SW 1271 (cell line): ENCODE results near the gene CD48.

Experiments used
- DNase-seq, 2 experiments: peaks; one replicate each; lab custom pipeline; 2025; lab: John Stamatoyannopoulos, UW

The CD48 gene

DNA sequence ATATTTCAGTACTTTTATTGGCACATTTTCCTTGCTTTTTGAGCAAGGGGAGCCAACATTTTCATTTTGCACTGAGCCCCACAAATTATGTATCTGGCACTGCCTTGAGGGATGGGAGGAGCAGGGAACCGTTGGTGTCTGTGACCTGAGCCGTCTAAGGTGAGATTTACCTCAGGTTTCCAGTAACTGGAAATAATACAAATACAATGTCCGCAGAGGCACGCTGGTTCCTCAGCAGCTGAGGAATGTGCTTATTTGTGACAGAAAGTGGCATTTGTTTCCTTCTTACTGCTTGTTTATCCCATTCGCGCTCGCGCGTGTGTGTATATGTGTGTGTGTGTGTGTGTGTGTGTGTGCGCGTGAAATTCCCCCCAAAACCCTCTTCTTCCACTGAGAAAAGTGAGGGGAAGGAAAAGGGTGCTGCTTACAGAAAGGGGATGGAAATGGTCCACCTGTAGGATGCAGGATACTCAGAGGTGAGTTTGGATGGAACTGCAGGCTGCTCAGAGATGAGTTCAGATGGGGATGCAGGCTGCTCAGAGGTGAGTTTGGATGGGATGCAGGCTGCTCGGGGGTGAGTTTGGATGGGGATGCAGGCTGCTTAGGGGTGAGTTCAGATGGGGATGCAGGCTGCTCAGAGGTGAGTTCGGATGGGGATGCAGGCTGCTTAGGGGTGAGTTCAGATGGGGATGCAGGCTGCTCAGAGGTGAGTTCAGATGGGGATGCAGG lies 34.6 kb downstream of the CD48 start:
- no peak for DNase-seq

- DNase-seq: peak in 1 of 2 experiments; percentile 40
These were observed 35.8 kb downstream of the CD48 start for GRCh38 chr1:160675641-160676410.

DNA sequence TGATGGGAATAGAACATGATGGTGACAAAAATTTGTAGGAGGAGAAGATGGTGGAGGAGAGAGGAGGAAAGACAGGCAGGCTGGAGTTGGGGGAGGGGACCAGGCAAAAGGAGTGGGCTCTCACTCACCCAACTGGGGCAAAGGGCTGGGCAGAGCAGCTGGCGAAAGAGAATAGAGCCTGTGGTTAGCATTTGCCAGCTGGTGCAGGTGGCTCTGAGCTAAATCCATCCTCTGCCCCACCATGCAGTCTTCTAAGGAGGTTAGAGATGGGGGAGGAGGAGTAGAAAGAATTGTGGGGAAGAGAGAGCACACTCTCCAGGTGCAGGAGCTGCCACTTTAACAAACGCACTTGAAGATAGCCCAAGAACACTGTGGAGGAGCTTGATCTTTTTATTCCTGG lies 37.2 kb downstream of the CD48 start:
- no peak for DNase-seq

GRCh38 chr1:160672789-160673695 lies 38.6 kb downstream of the CD48 start:
- no peak for DNase-seq

- no peak for DNase-seq
These were observed 39.8 kb downstream of the CD48 start for GRCh38 chr1:160671603-160672517.

DNA sequence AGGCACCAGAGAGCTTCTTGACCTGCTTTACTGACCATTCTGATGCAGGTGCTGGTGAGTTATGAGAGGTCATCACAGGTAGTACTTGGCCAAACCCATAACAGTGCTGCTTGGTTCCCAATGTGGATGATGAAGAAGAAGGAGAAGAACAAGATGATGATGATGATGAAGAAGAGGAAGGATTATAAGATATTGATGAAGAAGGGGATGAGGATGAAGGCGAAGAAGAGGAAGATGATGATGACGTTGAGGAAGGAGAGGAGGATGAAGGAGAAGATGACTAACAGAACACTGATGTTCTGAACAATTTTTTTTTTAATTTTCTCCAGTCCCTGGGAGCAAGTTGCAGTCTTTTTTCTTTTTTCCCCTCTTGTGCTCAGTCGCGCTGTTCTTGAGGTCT lies 40.9 kb downstream of the CD48 start:
- no peak for DNase-seq

- no peak for DNase-seq
These were observed 41.8 kb downstream of the CD48 start for GRCh38 chr1:160669802-160670201.

DNA sequence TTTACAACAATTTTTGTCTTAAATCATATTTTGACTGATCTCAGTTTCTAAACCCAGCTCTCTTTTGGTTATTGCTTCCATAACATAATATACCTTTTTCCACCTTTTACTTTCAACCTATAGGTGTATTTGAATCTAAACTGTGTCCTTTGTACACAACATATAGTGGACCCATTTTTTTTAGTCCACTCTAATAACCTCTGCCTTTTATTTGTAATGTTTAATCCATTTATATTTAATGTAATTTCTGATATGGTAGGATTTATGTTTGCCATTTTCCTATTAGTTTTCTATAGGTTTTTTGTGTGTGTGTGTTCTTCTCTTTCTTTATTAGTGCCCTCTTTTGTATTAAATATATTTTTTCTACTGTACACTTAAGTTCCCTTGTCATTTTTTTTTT lies 42.3 kb downstream of the CD48 start:
- no peak for DNase-seq

- no peak for DNase-seq
These were observed 43.7 kb downstream of the CD48 start for GRCh38 chr1:160667896-160668295.

DNA sequence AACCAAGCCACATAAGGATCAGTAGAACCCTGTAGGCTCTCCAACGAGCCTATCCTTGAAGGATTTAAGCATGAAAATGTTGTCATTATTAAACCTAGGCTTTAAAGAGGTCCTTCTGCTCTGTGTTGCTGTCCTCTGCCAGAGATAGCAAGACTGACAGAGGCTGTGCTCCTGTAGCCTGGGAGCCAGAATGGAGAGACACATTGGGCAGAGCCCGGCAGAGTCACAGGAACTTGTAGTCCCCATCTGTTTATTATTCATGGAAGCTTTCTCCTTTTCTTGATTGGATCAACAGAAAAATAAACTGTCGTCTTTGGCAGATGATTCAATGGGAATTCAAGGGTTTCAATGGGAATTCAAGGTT lies 45.6 kb downstream of the CD48 start:
- DNase-seq: no peak

GRCh38 chr1:160665330-160666078 lies 46.1 kb downstream of the CD48 start:
- DNase-seq: no peak

- DNase-seq: no peak
These were observed 47.0 kb downstream of the CD48 start for GRCh38 chr1:160664573-160665051.

- DNase-seq: no peak
These were observed 48.7 kb downstream of the CD48 start for GRCh38 chr1:160662910-160663309.

DNA sequence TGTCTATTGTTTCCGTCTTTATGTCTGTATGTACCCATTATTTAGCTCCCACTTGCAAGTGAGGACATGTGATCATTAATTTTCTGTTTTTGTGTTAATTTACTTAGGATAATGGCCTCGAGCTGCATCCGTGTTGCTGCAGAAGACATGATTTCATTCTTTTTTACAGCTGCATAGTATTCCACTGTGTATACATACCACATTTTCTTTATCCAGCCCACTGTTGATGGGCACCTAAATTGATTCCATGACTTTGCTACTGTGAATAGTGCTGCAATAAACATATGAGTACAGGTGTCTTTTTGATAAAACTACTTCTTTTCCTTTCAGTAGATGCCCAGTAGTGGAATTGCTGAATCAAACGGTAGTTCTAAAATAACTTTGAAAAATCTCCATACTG lies 52.1 kb downstream of the CD48 start:
- DNase-seq: no peak

- no peak for DNase-seq
These were observed 52.8 kb downstream of the CD48 start for GRCh38 chr1:160658814-160659193.

DNA sequence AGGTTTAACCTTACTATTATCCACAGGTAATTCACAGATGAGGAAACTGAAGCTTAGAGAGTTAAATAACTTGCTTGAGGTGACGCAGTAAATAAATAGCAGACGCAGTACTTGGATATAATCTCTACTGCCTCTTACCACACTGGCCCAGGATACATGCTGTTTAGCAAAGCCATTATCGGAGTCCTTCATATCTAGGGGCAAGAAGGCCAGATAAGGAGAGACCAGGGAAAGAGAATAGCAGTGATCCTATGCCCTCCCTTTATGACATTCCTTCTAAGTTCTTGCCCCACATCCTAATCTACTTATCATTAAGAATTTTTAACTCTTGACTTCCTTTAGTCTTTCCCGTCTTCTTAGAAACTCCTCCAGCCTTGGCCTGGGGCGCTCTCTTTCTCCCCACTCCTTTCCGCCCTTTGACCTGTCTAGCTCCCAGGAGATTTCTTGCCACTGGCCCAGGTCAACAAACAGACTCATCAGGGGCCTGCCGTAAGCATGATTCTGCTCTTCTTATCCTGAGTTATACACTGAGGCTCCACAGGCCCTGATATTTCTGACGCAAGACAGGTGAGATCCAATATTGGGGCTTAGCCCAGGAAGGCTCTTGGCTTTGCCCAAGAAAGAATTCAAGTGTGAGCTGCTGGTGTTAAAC lies 53.3 kb downstream of the CD48 start:
- DNase-seq: no peak

GRCh38 chr1:160657250-160657781 lies 54.3 kb downstream of the CD48 start:
- DNase-seq: no peak

- no peak for DNase-seq
These were observed 54.9 kb downstream of the CD48 start for GRCh38 chr1:160656737-160657136.

DNA sequence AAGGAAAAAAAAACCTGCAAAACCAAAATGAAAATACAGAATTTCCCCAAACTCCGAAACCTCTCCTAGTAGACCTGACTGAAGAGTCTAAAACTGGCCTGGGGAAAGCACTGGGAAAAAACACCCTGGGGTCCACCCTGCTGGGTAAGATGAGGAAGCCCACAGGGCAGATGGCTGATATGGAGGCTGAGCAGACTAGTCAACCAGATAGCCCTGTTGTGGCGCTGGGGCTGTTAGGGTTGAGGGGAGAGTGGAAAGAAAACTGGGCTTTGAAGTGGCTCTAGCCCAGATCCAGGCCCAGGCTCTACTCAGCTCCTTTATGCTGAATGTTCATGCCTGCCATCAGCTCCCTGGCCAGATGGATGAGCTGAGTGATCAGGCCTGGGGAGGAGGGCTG lies 58.0 kb downstream of the CD48 start:
- DNase-seq: no peak
